PC-3 (cell line): ENCODE data around the gene KCNQ1.

ENCODE experiments used
- CTCF ChIP-seq: fragments of 300-600 bp; sonication (generic); conservative IDR thresholded peaks from 2 replicates; pipeline ENCODE4 v1.5.1; 2017; ENCODE audit warnings: antibody characterized with exemption, low read depth, mild to moderate bottlenecking, low read length
- EZH2 ChIP-seq: fragments of 300-600 bp; sonication (generic); IDR thresholded peaks from one replicate; pipeline ENCODE4 v1.6.1; 2017; ENCODE audit warnings: antibody characterized with exemption, mild to moderate bottlenecking, low read length; ENCODE audit not compliant: unreplicated experiment

GRCh38 chr11:2737866-2738265, 293.1 kb downstream of the KCNQ1 start:
- no peak for TF ChIP-seq CTCF
- no peak for TF ChIP-seq EZH2
